Dermis lymphatic vessel endothelial cell (primary cell): ENCODE data around the gene CTSZ. TPM values are rescaled to one million over a fixed set of nuclear protein-coding genes. Genes with fewer than 3 reads are reported as not detected.

Experiments used
- total RNA-seq: library from RNA; depleted of rRNA; stranded (reverse); fragments of >200 nt; gene quantifications from 2 replicates; pipeline ENCODE4 v1.2.1, GENCODE V29; 2014

CTSZ gene
- 180 and 324 TPM in 2 replicates for total RNA-seq

GRCh38 chr20:59006864-59007664 is at the start of gene CTSZ:
Gene CTSZ (minus strand): TSS chr20:59007254. CDS start chr20:59007128, 126 bp downstream.

GRCh38 chr20:59042151-59042795 is 35.2 kb upstream of the CTSZ start, which contains the start of gene PRELID3B:
Gene PRELID3B (minus strand): TSS chr20:59042786. CDS start chr20:59042730, 56 bp downstream.

GRCh38 chr20:59032023-59032712 is 25.1 kb upstream of the CTSZ start, which contains the start of gene ATP5F1E:
Gene ATP5F1E (minus strand): TSS chr20:59032335. CDS start chr20:59032251, 84 bp downstream.

GRCh38 chr20:59019217-59019616 is 12.2 kb upstream of the CTSZ start, which contains the start of gene TUBB1:
Gene TUBB1 (plus strand): TSS chr20:59019429. CDS start chr20:59019523, 94 bp downstream.

GRCh38 chr20:58980711-58981627 is 26.1 kb downstream of the CTSZ start, which contains the start of gene NELFCD:
Gene NELFCD (plus strand): TSS chr20:58981256. CDS start chr20:58981310, 54 bp downstream.

Other genes with a start within 250 kb of the CTSZ start
- 0.11 TPM in 1 of 2 replicates, not detected in the other for gene GNAS-AS1, start 156.4 kb downstream of the CTSZ start, total RNA-seq
- gene GNAS, start 154.5 kb downstream of the CTSZ start, total RNA-seq, result 312 TPM in 2 replicates
- 49.1 and 60.6 TPM in 2 replicates for gene NELFCD, start 26.0 kb downstream of the CTSZ start, total RNA-seq
- gene TUBB1, start 12.2 kb upstream of the CTSZ start, total RNA-seq, result not detected in 2 replicates
- gene ATP5F1E, start 25.1 kb upstream of the CTSZ start, total RNA-seq, result 65.2 and 77.9 TPM in 2 replicates
- 94.8 and 99.9 TPM in 2 replicates for gene PRELID3B, start 35.5 kb upstream of the CTSZ start, total RNA-seq
- gene ZNF831, start 156.6 kb upstream of the CTSZ start, total RNA-seq, result 0.17 and 0.22 TPM in 2 replicates